MCF 10A (cell line): ENCODE data around the gene TMEM209. TPM values are rescaled to one million over a fixed set of nuclear protein-coding genes. Genes with fewer than 3 reads are reported as not detected.

Experiments used
- BruUV-seq: library from RNA; stranded (reverse); fragments of 400-500 nt; replicated peaks from 2 replicates; lab custom pipeline; 2021; lab: Mats Ljungman, UMichigan
- CTCF ChIA-PET: fragments of 300-600 bp; sonication (Branson Sonifier 250); formaldehyde crosslinking; extraction: SDS; loops from one replicate; lab custom pipeline; 2021; ENCODE audit warnings: antibody characterized with exemption, inconsistent platforms; lab: Yijun Ruan, JAX
- POLR2A ChIA-PET: fragments of 300-600, 350-650 bp; sonication (Branson Sonifier 250); formaldehyde crosslinking; extraction: SDS; loops from one replicate; lab custom pipeline; 2020; ENCODE audit warnings: antibody characterized with exemption, inconsistent platforms; lab: Yijun Ruan, JAX
- DNase-seq: peaks from one replicate; pipeline ENCODE4 v3.0.0-alpha.2; 2018; ENCODE audit not compliant: unreplicated experiment
- H3K27ac Mint-ChIP-seq: one replicate; pipeline ENCODE4 v1.8.0; 2022; ENCODE audit warnings: mild to moderate bottlenecking, low read depth, mixed read lengths; ENCODE audit not compliant: unreplicated experiment
- H3K27me3 Mint-ChIP-seq: one replicate; pipeline ENCODE4 v1.8.0; 2022; ENCODE audit warnings: mixed read lengths; ENCODE audit not compliant: insufficient read depth, unreplicated experiment
- H3K36me3 Mint-ChIP-seq: one replicate; pipeline ENCODE4 v1.8.0; 2022; ENCODE audit warnings: mild to moderate bottlenecking, moderate library complexity, mixed read lengths; ENCODE audit not compliant: insufficient read depth, unreplicated experiment
- H3K4me1 Mint-ChIP-seq: one replicate; pipeline ENCODE4 v1.8.0; 2022; ENCODE audit warnings: mixed read lengths; ENCODE audit not compliant: insufficient read depth, unreplicated experiment
- H3K4me3 Mint-ChIP-seq: one replicate; pipeline ENCODE4 v1.8.0; 2022; ENCODE audit warnings: mild to moderate bottlenecking, moderate library complexity, mixed read lengths; ENCODE audit not compliant: unreplicated experiment
- H3K9me3 Mint-ChIP-seq: one replicate; pipeline ENCODE4 v1.8.0; 2022; ENCODE audit warnings: mixed read lengths; ENCODE audit not compliant: unreplicated experiment
- CTCF ChIP-seq: fragments of 200-600 bp; IDR thresholded peaks from one replicate; pipeline ENCODE4 v1.8.0; 2022; ENCODE audit warnings: antibody characterized with exemption, mild to moderate bottlenecking; ENCODE audit not compliant: unreplicated experiment
- intact Hi-C: fragments of 100-400 bp; cut with micrococcal nuclease; formaldehyde crosslinking; loops from 2 replicates; pipeline ENCODE4 v1.14.1; 2022
- total RNA-seq: library from RNA; stranded (reverse); gene quantifications from 2 replicates; pipeline ENCODE4 v1.2.3, GENCODE V29; 2022

TMEM209 gene
- total RNA-seq, 1 experiment from 2014 or later = 38.3 TPM

GRCh38 chr7:130136579-130137167, 68.5 kb downstream of the TMEM209 start:
- intact Hi-C loops = no loop called here
- DNase-seq = no peak
- POLR2A ChIA-PET = no interaction called here
- Mint-ChIP-seq H3K27ac (no peak overlapping the region), H3K36me3 (peaks cover 38% of the 10 kb centered on the region), H3K27me3 (no peaks in the 10 kb centered on the region), H3K4me3 (no peak overlapping the region), H3K9me3 (no peaks in the 10 kb centered on the region), H3K4me1 (no peaks in the 10 kb centered on the region)
- no peak for TF ChIP-seq CTCF
- BruUV-seq = no TSS peak
- CTCF ChIA-PET = no interaction called here

- BruUV-seq = no TSS peak
- H3K27me3 Mint-ChIP-seq = no peaks in the 10 kb centered on the region
- no peak overlapping the region for H3K4me3 Mint-ChIP-seq
- no peak overlapping the region for H3K27ac Mint-ChIP-seq
- CTCF ChIA-PET = interaction anchor here (1.2 kb wide), 1 partner anchor 24 kb away, joined by 3 read pairs; no protein-coding TSS in a partner anchor
- no peak for DNase-seq
- H3K9me3 Mint-ChIP-seq = no peaks in the 10 kb centered on the region
- intact Hi-C loops = no loop called here
- no peak for TF ChIP-seq CTCF
- H3K36me3 Mint-ChIP-seq = peaks cover 44% of the 10 kb centered on the region
- H3K4me1 Mint-ChIP-seq = no peaks in the 10 kb centered on the region
- POLR2A ChIA-PET = interaction anchor here (0.6 kb wide), 2 partner anchors 11 to 40 kb away, joined by 3 to 4 read pairs; no protein-coding TSS in a partner anchor
Measured at GRCh38 chr7:130135208-130136205, 69.7 kb downstream of the TMEM209 start.

- ChIA-PET POLR2A (interaction anchor here (0.6 kb wide), 1 partner anchor 40 kb away, joined by 4 read pairs; no protein-coding TSS in a partner anchor), CTCF (interaction anchor here (0.6 to 1.2 kb wide), 2 partner anchors 25 to 352 kb away, joined by 3 read pairs; no protein-coding TSS in a partner anchor)
- intact Hi-C loops = no loop called here
- Mint-ChIP-seq H3K27me3 (no peaks in the 10 kb centered on the region), H3K36me3 (peaks cover 52% of the 10 kb centered on the region), H3K9me3 (no peaks in the 10 kb centered on the region), H3K4me1 (no peaks in the 10 kb centered on the region), H3K27ac (no peak overlapping the region), H3K4me3 (no peak overlapping the region)
- TF ChIP-seq CTCF = no peak
- no peak for DNase-seq
- no TSS peak for BruUV-seq
Measured at GRCh38 chr7:130134726-130135125, 70.5 kb downstream of the TMEM209 start.

- Mint-ChIP-seq H3K36me3 (peaks cover 52% of the 10 kb centered on the region), H3K4me1 (no peaks in the 10 kb centered on the region), H3K9me3 (no peaks in the 10 kb centered on the region), H3K27ac (no peak overlapping the region), H3K4me3 (no peak overlapping the region), H3K27me3 (no peaks in the 10 kb centered on the region)
- POLR2A ChIA-PET = no interaction called here
- TF ChIP-seq CTCF = no peak
- BruUV-seq = no TSS peak
- DNase-seq = no peak
- intact Hi-C loops = no loop called here
- CTCF ChIA-PET = interaction anchor here (0.6 kb wide), 1 partner anchor 353 kb away, joined by 3 read pairs; no protein-coding TSS in a partner anchor
Measured at GRCh38 chr7:130134106-130134636, 71.0 kb downstream of the TMEM209 start.
